NCI-H1436 (cell line): Measurements from ENCODE around the gene DCD.

Source experiments
- DNase-seq: peaks from one replicate; lab custom pipeline; 2025; lab: John Stamatoyannopoulos, UW

Gene DCD

GRCh38 chr12:54606556-54606955 is 41.6 kb downstream of the DCD start:
- no peak for DNase-seq

- DNase-seq, result no peak
Observed at GRCh38 chr12:54605138-54605970, 42.8 kb downstream of the DCD start.

- DNase-seq, result no peak
Observed at GRCh38 chr12:54604436-54604835, 43.7 kb downstream of the DCD start.

GRCh38 chr12:54603872-54604271 is 44.3 kb downstream of the DCD start:
- no peak for DNase-seq

- peak; percentile 12 for DNase-seq
Observed at GRCh38 chr12:54603173-54603814, 44.9 kb downstream of the DCD start.

- no peak for DNase-seq
Observed at GRCh38 chr12:54602661-54603060, 45.5 kb downstream of the DCD start.

GRCh38 chr12:54601841-54602240 is 46.3 kb downstream of the DCD start:
- no peak for DNase-seq

GRCh38 chr12:54598970-54599369 is 49.2 kb downstream of the DCD start:
- DNase-seq, result no peak

GRCh38 chr12:54596526-54596946 is 51.6 kb downstream of the DCD start:
- peak; percentile 6 for DNase-seq

GRCh38 chr12:54595471-54595870 is 52.7 kb downstream of the DCD start:
- DNase-seq, result no peak
